ENCODE data around the gene POC1B. TPM values are rescaled to one million over a fixed set of nuclear protein-coding genes. Genes with fewer than 3 reads are reported as not detected.

The POC1B gene
- total RNA-seq, 1 experiment from 2014 or later, result 13.6 TPM

- CTCF ChIA-PET, result no interaction called here
- no peak overlapping the region for H2AFZ ChIP-seq
- H3K4me3 ChIP-seq, result no peak overlapping the region
- no peak for TF ChIP-seq CTCF (conservative IDR thresholded peaks at IDR 0.05)
- TF ChIP-seq EZH2 (IDR thresholded peaks at IDR 0.05; ENCODE audit: low read depth), result no peak
- no peaks in the 10 kb centered on the region for H3F3A ChIP-seq (ENCODE audit: insufficient read depth, low read depth)
- H3K4me1 ChIP-seq (replicated peaks; ENCODE audit: insufficient read depth), result no peaks in the 10 kb centered on the region
- no peaks in the 10 kb centered on the region for H4K20me1 ChIP-seq (ENCODE audit: insufficient read depth)
- no TSS peak for BruUV-seq (replicated peaks)
- no peak for DNase-seq
- no peaks in the 10 kb centered on the region for H3K36me3 ChIP-seq (ENCODE audit: low read depth)
- no peaks in the 10 kb centered on the region for H3K79me2 ChIP-seq (ENCODE audit: low read depth)
- H3K27ac ChIP-seq, result no peak overlapping the region
- POLR2A ChIA-PET (ENCODE audit: unreplicated experiment), result interaction anchor here (0.6 kb wide), 1 partner anchor 1321 kb away, joined by 9 read pairs; no protein-coding TSS in a partner anchor
- no peaks in the 10 kb centered on the region for H3K9me3 ChIP-seq (ENCODE audit: insufficient read depth, low read depth)
- no peak overlapping the region for H3K4me2 ChIP-seq
- intact Hi-C loops (cut with micrococcal nuclease; ENCODE audit: unreplicated experiment), result no loop called here
- H3K27me3 ChIP-seq (ENCODE audit: insufficient read depth, low read depth), result no peaks in the 10 kb centered on the region
- H3K9me2 ChIP-seq (ENCODE audit: insufficient read depth), result peaks cover 4% of the 10 kb centered on the region
Measured at GRCh38 chr12:89427508-89428156, 98.2 kb downstream of the POC1B start.

GRCh38 chr12:89424846-89425245, 101.0 kb downstream of the POC1B start:
- no TSS peak for BruUV-seq (replicated peaks)
- no peaks in the 10 kb centered on the region for H4K20me1 ChIP-seq (ENCODE audit: insufficient read depth)
- H3K9me3 ChIP-seq (ENCODE audit: insufficient read depth, low read depth), result no peaks in the 10 kb centered on the region
- CTCF ChIA-PET, result no interaction called here
- no peak overlapping the region for H3K4me2 ChIP-seq
- no peaks in the 10 kb centered on the region for H3K27me3 ChIP-seq (ENCODE audit: insufficient read depth, low read depth)
- H3K9me2 ChIP-seq (ENCODE audit: insufficient read depth), result peaks cover 4% of the 10 kb centered on the region
- POLR2A ChIA-PET (ENCODE audit: unreplicated experiment), result no interaction called here
- H2AFZ ChIP-seq, result no peak overlapping the region
- H3K79me2 ChIP-seq (ENCODE audit: low read depth), result no peaks in the 10 kb centered on the region
- no peaks in the 10 kb centered on the region for H3K4me1 ChIP-seq (replicated peaks; ENCODE audit: insufficient read depth)
- no peak overlapping the region for H3K27ac ChIP-seq
- TF ChIP-seq CTCF (conservative IDR thresholded peaks at IDR 0.05), result no peak
- TF ChIP-seq EZH2 (IDR thresholded peaks at IDR 0.05; ENCODE audit: low read depth), result no peak
- intact Hi-C loops (cut with micrococcal nuclease; ENCODE audit: unreplicated experiment), result no loop called here
- H3K4me3 ChIP-seq, result no peak overlapping the region
- DNase-seq, result no peak
- H3F3A ChIP-seq (ENCODE audit: insufficient read depth, low read depth), result no peaks in the 10 kb centered on the region
- H3K36me3 ChIP-seq (ENCODE audit: low read depth), result no peaks in the 10 kb centered on the region

GRCh38 chr12:89424389-89424788, 101.5 kb downstream of the POC1B start:
- no peaks in the 10 kb centered on the region for H3F3A ChIP-seq (ENCODE audit: insufficient read depth, low read depth)
- no TSS peak for BruUV-seq (replicated peaks)
- TF ChIP-seq EZH2 (IDR thresholded peaks at IDR 0.05; ENCODE audit: low read depth), result no peak
- H3K27me3 ChIP-seq (ENCODE audit: insufficient read depth, low read depth), result no peaks in the 10 kb centered on the region
- H3K79me2 ChIP-seq (ENCODE audit: low read depth), result no peaks in the 10 kb centered on the region
- no peaks in the 10 kb centered on the region for H3K9me3 ChIP-seq (ENCODE audit: insufficient read depth, low read depth)
- H2AFZ ChIP-seq, result no peak overlapping the region
- no peak overlapping the region for H3K27ac ChIP-seq
- H4K20me1 ChIP-seq (ENCODE audit: insufficient read depth), result no peaks in the 10 kb centered on the region
- no peaks in the 10 kb centered on the region for H3K36me3 ChIP-seq (ENCODE audit: low read depth)
- ChIA-PET POLR2A (ENCODE audit: unreplicated experiment) (no interaction called here), CTCF (no interaction called here)
- no peak overlapping the region for H3K4me2 ChIP-seq
- DNase-seq, result no peak
- peaks cover 4% of the 10 kb centered on the region; the same call in 1 of the 2 replicates for H3K9me2 ChIP-seq (ENCODE audit: insufficient read depth)
- H3K4me3 ChIP-seq, result no peak overlapping the region
- intact Hi-C loops (cut with micrococcal nuclease; ENCODE audit: unreplicated experiment), result no loop called here
- no peaks in the 10 kb centered on the region for H3K4me1 ChIP-seq (replicated peaks; ENCODE audit: insufficient read depth)
